ENCODE results near the gene SLC45A2. TPM values are rescaled to one million over a fixed set of nuclear protein-coding genes. Genes with fewer than 3 reads are reported as not detected.

Gene SLC45A2
- total RNA-seq, 1 experiment from 2014 or later, result not detected

Other genes starting within 250 kb of the SLC45A2 start
- not detected in 2 replicates for gene ADAMTS12, start 92.7 kb downstream of the SLC45A2 start, total RNA-seq (2014; rRNA removed; shearing (Covaris generic); ENCODE audit: low replicate concordance)
- gene RXFP3, start 48.3 kb downstream of the SLC45A2 start, total RNA-seq (2014; rRNA removed; shearing (Covaris generic); ENCODE audit: low replicate concordance), result not detected in 2 replicates
- 10.6 and 27.2 TPM in 2 replicates for gene AMACR, start 23.4 kb upstream of the SLC45A2 start, total RNA-seq (2014; rRNA removed; shearing (Covaris generic); ENCODE audit: low replicate concordance)
- gene C1QTNF3, start 58.5 kb upstream of the SLC45A2 start, total RNA-seq (2014; rRNA removed; shearing (Covaris generic); ENCODE audit: low replicate concordance), result 0.74 TPM in 1 of 2 replicates, not detected in the other

All from Caki2 (cell line).